HG03575 (cell line): ENCODE measurements around the gene LNX1.

Source experiments
- ATAC-seq: cut with Tn5 transposase; IDR thresholded peaks from one replicate; pipeline ENCODE4 v1.9.1; 2021; ENCODE audit not compliant: unreplicated experiment, insufficient number of reproducible peaks, low FRiP score; ENCODE audit errors: extremely low read depth

The LNX1 gene

DNA sequence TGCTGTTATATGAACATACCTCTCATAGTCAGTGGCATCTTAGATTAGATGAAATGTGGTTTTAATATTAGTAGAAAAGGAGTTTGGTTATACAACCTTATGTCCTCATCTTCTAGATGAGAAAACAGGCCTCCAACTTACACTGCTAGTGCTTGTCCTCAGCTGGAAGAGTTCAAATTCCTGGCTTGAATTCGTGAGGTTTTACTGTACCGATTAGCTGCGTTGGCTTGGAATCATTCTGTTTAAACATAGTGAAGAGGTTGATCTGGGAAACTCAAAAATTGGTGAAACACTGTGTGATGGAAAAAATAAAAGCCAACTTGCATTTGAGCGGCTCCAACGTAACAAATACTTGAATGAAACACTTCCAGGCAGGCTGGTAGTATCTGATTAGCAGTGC lies 81.0 kb downstream of the LNX1 start:
- no peak for ATAC-seq

DNA sequence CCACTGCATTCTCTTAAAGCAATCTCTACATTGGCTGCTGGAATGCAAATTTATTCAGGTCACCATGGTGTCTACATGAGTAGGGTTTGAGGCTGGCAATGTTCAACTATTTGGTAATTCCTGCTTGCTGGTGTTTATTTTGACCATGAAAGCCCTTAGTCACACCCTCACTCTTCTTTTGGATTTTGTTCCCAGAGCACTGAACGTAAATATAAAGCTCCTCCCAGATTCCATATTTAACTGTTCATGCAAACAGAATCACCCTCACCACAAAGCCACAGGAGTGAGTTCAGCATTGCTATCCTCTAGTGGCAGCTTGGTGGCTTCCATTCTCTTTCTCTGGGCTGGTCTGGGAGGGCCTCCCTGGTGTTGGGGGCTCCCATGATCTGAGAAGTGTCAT lies 82.8 kb downstream of the LNX1 start:
- ATAC-seq, result no peak

DNA sequence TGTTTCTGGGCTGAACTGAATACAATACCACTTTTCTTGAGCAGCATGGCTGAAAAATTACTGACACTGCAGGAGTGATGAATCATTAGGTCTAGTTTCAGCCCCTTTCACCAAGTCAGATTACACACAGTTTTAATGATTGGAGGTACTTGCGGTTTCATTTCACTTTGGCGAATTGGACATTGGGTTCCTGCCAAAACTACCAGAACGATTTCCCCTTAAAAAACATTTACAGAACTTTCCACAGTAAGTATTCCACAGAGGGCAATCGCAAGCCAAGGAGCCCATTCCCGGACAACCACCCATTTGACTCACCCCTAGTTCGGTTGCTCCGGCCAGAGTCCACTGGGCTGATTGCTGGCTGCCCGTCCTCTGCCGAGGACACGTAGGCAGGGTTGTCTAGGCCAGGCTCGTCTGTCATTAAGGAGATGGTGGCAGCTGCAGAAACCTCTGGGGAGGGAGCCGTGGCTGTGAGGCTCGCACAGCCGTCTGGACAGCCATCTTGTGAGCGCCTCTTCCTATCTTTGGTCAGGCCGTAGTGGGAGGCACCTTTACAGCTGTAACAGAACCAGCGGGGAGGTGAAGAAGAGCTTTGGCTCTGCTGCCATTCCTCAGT lies 83.5 kb downstream of the LNX1 start:
- no peak for ATAC-seq

DNA sequence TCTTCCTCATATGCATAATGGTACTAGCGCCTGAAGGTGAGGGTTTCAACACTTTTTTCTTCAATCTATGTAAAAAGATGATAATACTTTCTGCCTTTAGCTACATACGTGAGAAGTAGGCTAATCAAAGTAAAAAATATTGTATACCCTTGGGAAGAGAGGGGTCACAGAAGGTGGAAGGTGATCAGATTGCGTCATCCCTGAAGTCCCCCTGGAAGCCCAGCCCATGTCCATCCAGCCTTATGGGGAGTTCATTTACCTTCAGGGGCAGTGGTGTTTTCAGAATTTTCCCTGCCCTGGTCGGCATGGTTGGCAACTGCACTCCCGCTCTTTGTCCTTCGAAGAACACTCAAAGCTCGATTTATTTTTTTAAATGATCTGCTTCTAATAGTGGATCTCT lies 84.2 kb downstream of the LNX1 start:
- no peak for ATAC-seq

DNA sequence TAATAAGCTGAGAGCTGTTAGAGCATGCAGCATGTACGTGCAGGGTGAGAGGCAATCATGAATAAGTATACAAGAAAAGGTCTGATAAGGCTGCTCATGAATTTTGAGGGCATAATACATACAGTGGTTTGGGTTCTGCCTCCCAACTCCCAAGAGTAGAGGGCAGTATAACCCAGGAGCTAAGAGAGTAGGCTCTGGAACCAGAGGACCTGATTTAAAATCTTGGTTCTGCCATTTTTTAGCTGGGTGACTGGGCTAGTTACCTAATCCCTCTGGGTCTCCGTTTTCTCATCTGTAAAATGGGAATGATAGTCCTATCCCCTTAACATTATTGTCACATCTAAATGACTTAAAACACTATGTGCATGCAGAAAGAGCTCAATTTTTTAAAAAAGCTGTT lies 85.3 kb downstream of the LNX1 start:
- ATAC-seq, result no peak

DNA sequence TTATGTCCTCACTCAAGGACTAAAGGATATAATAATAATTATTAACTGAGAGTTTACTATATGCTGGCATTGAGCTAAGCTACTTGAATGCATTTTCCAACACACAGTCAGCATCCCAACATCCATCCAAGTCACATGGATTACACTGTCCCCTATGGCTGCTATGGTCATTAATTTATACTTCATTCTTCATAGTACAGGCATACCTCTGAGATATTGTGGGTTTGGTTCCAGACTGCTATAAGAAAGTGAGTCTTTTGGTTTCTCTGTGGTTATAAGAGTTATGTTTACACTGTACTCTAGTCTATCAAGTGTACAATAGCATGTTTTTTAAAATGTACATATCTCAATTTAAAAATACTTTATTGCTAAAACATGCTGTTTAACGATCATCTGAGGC lies 89.2 kb downstream of the LNX1 start:
- no peak for ATAC-seq

DNA sequence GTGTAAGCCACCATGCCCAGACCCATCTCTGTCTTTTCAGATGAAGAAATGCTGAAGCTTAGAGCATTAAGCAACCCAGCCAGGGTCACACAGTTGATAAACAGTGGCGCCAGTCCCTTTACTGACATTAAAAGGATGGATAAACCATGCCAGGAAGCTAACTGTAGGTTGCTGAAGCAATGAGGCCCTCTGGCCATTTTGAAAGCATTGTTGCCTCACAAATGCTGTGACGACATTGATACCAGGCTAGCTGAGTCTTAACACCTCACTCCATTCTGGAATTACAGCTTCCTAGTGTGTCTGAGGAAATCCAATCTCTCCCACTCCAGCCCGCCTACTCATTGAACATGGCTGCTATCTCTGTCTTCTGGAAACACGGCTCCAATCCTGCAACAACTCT lies 89.7 kb downstream of the LNX1 start:
- no peak for ATAC-seq

DNA sequence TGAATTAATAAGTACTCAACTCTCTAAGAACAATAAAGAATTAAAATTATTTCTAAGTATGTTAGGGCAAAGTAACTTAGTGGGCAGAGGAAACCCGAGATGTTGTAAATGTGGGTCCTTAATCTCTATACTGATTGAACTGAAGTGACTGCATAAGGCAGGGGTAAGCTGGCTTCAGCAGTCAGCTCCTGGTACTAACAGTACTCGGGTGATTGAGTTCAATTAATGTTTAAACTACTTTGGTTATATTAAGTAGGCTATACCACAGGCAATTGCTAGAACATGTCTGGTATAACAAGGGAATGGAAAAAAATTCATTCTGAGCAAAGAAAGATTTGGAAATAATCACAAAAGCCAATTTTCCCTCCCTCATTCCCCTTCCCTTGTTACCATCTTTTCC lies 90.7 kb downstream of the LNX1 start:
- no peak for ATAC-seq

DNA sequence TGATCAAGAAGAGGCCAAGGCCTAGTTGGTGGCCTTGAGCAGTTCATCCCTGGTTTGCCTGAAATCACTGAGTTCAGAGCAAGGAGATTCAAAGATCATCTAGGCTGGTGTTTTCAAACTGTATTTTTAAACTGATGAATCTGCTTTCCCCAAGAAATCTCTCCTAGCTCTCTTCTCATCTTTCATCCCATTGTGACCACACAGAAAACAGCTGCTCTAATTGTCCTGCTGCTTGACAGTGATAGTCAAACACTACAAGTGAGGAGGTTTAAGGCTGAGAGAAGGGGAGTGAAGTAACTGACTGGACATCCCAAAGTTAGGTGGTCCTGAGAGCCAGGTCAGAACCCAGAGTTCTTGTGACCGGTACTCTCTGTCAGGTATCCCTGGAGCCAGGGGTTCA lies 91.5 kb downstream of the LNX1 start:
- ATAC-seq, result no peak

DNA sequence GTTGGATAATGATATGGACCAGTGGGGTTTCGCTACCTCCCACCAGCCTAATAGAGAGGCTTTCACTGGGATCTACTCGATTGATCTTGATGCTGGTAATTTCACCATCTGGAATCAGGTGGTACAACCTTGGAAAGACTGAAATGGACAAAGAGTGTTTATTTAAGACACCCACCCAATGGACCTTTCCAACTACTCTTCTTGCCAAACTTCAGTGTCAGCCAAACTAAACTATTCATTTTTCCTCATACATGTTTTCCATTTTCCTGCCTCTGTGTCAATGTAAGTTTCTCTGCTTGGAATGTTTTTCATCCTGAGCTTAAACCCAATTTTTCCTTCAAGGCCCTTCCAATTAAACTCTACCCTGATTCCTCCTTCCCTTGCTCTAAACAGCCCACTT lies 92.6 kb downstream of the LNX1 start:
- ATAC-seq, result no peak

DNA sequence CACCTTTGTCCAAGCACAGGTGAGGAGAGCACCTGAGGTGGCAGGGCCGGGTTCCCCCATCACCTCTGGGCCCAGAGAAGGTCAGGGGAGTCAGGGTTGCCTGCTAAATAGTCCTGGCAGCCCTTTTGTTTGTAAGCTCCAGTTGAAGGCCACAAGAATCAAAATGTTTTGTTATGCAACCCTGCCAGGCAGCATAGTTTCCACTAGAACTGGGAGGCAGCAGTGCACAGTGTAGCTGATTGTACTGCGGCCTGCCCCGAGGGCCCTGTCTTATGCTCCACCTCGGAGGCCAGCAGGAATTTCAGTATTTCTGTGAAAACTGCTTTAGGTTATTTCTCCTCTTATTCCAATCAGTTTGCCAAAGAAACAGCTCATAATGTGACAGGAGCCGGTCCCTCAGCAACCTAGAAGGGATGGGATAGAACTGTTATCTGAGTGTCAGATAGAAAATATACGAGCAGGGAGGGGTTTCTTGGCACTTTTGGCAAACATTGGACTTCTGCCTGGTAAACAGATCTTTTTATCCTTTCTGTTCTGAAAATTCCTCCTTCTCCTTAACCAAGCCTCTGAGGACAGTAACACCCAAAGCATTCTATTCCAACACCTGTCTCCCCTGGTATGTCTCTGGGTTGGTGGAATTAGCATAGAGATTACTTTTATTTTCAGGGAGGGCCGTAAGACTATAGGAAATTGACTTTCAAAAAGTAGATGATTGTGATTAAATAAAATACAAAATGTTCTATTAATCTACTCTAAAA lies 93.6 kb downstream of the LNX1 start:
- no peak for ATAC-seq

DNA sequence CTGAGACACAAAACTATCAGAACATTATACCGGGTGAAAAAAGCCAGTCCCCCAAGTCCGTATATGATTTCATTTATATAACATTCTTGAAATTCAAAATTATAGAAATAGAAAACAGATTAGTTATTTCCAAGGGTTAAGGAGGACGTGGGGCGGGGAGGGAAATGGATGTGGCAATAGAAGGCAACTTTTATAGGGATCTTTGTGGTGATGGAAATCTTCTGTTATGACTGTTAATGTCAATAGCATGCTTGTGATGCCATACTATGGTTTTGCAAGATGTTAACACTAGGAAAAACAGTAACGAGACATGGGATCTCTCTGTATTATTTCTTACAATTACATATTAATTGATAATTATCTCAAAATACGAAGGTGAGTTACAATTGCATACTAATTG lies 96.4 kb downstream of the LNX1 start:
- no peak for ATAC-seq

DNA sequence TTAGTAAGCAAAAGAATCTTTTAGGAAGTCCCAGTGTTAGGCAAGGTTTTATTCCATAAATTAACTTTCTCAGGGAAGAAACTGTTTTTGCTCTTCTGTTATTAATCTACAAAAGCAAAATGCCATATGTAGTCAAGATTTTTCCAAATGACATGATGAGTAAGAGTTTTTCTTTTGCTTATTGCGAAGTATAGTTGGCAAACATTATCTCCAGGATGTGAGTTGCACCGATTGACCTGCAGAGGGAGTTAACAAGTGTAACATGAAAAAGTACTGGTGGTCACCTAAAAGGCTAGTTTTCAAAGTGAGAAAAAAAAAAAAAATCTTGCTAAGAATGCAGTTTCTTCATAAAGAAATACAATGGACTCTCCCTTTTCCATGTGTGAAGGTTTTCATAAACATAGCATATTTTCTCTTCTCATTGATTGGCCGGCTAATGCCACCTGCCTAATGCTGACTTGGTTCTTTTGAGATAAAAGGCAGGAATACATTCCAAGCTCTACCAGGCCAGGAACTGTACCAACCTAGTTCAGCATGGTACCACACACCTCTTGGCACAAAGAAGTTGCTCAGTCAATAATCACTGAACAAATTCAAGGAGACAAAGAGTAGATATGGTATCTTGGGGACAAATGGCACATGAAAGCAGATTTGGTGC lies 100.2 kb downstream of the LNX1 start:
- no peak for ATAC-seq

DNA sequence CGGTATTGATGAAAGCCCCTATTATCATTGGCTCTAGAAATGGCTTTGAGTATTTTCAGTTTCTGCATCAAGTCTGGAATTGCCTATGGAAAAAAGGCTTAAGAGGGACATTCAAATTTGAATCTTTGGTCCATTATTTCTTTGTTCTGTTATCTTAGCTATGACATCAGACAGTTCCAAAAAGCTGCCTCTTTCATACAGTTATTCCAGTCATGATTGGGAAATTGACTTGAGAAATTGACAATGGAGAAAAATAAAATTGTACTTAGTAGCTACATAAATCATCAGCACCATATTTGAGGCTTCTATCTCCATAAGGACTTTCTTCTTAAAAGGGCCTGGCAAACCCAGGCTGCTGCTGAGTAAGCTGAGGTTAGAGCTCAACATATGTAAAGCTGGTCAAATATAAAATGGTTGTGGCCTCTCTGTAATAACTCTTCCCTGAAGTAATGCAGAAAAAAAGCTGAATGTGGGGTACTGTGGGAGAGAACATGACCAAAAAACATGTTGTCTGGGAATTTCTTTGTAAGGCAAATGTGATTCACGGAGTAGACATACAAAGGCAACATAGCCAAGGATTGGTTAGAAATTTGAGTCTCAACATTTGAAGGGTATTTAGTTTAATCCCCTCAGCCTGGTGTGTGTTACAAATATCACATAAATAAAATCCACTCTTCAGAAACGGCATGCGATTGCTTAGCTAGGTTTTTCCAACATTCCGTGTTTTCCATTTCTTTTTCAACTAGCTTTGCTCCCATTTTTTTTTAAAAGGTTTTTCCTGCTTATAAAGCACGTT lies 100.9 kb downstream of the LNX1 start:
- no peak for ATAC-seq

DNA sequence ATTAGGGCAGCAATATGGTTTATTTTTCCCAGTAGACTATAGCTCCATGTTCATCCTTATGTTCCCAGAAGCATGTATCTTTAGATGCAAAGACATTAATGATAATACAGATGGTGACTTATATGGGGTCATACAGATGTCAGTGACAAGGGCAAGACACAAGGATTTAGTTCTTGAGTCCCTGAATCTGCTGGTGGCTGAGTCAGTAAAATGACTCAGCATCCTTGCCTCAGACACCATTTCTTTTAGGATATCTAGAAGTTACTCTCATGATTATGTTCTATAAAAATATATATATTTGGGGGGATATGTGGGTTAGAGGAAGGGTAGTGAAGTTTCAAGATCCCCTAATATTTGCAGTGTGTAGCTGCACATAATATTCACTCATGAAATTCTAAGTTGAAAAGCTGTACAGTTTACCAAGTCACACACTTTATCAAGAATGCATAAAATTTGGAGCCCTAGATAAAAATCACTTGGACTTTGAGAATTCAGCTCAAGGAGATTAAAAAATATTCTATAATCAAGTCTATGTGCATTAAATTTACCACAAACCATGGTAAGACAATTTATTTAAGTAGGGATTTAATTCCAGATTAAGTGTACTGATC lies 101.9 kb downstream of the LNX1 start:
- ATAC-seq, result no peak

DNA sequence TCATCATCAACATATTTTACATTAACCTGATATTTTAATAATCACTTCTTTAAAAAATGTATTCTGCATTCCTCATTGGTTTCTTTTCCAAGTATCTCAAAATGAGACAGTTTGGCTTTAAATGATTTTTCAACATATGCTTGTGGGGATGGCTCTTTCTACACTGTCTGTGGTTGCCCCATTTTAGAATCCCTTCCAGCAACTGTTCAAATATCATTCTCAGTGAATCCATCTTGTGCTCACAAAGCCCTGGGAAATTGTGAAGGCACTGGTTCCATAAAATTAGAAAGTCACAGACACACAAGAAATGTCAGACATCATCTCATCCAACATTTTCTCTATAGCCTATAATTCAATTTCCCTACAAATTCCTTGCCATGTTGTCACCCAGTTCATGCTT lies 103.5 kb downstream of the LNX1 start:
- no peak for ATAC-seq

DNA sequence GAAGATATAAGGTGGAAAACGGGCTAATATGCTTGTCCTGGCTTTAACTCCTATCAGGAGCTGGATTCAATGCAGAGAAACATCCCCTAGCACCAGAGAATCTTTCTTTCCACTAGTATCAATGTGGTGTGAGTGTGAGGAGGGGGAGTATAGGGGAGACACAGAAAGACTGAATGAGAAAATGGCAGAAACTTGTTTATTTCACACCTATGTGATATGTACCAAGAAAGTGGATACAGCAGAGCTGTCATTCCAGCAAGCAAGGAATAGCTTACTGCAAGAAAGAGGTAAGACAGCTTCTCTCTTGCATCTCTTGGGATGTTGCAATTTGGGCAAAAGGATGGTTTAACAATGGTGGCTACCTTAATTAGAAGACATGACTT lies 105.6 kb downstream of the LNX1 start:
- ATAC-seq, result no peak

DNA sequence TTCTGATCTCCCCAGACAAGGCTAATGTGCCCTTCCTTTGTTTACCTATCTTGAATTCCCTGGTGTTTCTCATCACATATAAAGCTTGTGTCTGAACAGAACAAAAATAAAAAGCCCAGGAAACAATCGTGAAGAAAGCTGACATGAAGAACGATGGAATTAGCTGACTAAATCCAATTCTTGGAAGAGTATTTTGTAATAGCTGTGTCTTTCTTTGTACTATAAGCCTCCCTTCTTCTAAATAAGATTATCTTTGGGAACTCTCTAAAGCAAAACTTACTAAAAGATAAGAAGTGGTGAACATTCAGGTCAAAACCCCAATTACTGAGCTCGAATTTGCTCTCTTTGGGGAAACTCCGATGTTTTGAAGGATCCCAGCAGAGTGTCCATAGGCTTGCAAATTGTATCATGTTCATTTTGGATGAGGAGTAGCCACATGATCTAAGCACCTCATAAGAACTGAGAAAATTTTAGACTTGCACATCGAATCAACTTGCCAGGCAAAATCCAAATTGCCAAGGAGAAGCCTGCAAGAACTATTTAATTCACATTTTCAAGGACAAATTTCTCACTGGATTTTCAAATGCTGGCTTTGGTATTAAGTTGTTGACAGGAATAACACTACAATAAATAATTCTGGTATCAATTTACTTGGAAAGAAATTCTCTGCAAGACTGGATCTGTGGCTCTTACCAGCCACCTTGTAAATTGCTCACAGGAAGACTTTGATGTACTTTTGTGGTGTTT lies 106.2 kb downstream of the LNX1 start:
- ATAC-seq, result no peak

DNA sequence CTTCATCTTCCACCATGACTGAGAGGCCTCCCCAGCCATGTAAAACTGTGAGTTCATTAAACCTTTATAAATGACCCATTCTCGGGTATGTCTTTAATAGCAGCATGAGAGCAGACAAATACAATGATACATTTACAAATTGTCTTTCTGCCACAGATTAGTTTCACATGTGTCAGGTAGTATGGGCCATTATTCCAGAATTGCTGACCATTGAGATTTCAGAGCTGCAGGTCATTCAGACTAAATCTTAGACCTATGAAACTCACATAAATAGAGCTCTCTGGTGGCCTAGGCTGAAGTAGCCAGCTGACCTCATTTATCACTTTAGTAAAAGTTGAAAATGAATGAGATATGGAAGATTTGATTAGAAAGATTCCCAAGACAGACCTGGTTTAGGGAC lies 108.0 kb downstream of the LNX1 start:
- ATAC-seq, result no peak
